Keratinocyte (primary cell): ENCODE data around the gene SBSN.

ENCODE experiments used
- EZH2 ChIP-seq: IDR thresholded peaks from one replicate; pipeline ENCODE4 v1.6.1; 2012; ENCODE audit warnings: inconsistent platforms, mild to moderate bottlenecking, low read length, moderate library complexity
- TF ChIP-seq, protein P1 (sequence below), 3 experiments: IDR thresholded peaks in 1 of 3; conservative IDR thresholded peaks in 1 of 3; optimal IDR thresholded peaks in 1 of 3; 2 replicates in 2 of 3; 3 replicates in 1 of 3; pipeline versions ENCODE3 to v1.5.1; 2011; ENCODE audit warnings: low read length in 3 of 3, mild to moderate bottlenecking in 3 of 3, moderate library complexity in 2 of 3, control low read depth in 1 of 3, inconsistent platforms in 1 of 3; ENCODE audit not compliant: insufficient read depth in 2 of 3; ENCODE audit errors: extremely low read depth in 1 of 3

DNA sequence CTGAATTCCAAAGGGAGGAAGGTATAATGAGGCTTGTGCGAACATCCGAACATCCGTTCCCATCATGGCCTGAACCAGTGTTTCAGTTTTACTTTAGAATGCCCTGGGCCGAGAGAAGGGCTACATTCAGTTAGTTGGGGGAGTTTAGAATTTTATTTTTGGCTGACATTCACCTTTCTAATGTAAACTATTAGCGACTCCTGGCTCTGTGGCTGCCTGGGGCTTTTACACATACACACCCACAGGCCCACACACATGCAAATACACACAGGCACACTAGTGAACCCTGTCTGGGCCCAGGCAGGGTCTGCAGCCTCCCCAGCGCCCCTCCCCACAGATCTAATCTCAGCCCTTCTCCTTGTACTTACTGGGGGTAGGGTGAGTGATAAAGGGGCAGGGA, 11.2 kb upstream of the SBSN start:
- TF ChIP-seq, protein P1, sequence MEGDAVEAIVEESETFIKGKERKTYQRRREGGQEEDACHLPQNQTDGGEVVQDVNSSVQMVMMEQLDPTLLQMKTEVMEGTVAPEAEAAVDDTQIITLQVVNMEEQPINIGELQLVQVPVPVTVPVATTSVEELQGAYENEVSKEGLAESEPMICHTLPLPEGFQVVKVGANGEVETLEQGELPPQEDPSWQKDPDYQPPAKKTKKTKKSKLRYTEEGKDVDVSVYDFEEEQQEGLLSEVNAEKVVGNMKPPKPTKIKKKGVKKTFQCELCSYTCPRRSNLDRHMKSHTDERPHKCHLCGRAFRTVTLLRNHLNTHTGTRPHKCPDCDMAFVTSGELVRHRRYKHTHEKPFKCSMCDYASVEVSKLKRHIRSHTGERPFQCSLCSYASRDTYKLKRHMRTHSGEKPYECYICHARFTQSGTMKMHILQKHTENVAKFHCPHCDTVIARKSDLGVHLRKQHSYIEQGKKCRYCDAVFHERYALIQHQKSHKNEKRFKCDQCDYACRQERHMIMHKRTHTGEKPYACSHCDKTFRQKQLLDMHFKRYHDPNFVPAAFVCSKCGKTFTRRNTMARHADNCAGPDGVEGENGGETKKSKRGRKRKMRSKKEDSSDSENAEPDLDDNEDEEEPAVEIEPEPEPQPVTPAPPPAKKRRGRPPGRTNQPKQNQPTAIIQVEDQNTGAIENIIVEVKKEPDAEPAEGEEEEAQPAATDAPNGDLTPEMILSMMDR (optimal IDR thresholded peaks at IDR 0.05 in 1 of 3, IDR thresholded peaks at IDR 0.05 in 1 of 3, conservative IDR thresholded peaks at IDR 0.05 in 1 of 3; ENCODE audit: extremely low read depth in 1 of 3, insufficient read depth in 2 of 3, low read length in 3 of 3) = no peak
- TF ChIP-seq EZH2 = no peak
